Erythroblast (primary cell): ENCODE results near the gene RANGAP1.

Experiments used
- DNase-seq, 2 experiments: peaks; one replicate each; lab custom pipeline; 2025; lab: John Stamatoyannopoulos, UW
- GATA1 ChIP-seq: IDR thresholded peaks from 2 replicates; pipeline ENCODE4 v1.6.1; 2011; ENCODE audit warnings: low read depth, mild to moderate bottlenecking, control low read depth, low read length, moderate library complexity
- POLR2A ChIP-seq: IDR thresholded peaks from 2 replicates; pipeline ENCODE4 v1.6.1; 2011; ENCODE audit warnings: mild to moderate bottlenecking, low read length

Gene RANGAP1, protein sequence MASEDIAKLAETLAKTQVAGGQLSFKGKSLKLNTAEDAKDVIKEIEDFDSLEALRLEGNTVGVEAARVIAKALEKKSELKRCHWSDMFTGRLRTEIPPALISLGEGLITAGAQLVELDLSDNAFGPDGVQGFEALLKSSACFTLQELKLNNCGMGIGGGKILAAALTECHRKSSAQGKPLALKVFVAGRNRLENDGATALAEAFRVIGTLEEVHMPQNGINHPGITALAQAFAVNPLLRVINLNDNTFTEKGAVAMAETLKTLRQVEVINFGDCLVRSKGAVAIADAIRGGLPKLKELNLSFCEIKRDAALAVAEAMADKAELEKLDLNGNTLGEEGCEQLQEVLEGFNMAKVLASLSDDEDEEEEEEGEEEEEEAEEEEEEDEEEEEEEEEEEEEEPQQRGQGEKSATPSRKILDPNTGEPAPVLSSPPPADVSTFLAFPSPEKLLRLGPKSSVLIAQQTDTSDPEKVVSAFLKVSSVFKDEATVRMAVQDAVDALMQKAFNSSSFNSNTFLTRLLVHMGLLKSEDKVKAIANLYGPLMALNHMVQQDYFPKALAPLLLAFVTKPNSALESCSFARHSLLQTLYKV

DNA sequence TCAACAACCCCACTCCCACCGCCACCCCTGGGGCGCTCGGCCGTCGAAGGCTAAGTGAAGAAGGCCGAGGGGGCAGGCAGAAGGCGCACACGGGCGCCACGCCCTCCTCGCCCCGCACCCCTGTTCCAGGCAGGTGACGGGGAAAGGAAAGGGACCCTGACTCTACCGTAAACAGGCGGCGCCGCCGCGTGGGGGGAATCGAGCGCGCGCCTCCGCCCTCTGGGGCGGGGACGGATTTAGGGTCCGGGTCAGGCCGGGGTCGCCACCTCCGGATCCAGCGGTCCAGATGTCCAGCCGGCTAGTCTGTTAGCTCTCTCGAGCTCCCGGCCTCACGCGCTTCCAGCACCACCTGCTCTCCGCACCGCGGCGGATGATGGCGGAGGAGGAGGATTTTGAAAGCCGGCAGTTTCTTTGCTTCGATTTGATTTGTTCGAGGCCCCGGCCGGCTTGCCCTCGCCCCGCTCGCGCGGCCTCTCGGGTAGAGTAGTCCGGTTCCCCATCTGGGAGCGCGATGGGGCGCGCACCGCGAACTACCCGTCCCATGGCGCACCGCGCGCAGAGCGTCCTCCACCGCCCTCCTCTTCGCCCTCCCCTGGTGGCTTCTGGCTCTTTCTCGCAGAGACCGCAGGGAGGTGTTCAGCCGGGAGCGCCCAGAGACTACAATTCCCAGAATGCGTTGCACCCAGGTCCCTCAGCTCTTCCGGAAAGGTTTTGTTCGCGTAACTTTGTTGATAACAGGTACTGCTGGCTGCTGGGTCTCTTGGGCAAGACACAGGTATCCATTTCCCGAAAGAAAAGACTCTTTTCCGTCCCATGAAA lies at the start of gene RANGAP1:
TSS of gene RANGAP1 (minus strand) at position 368 of the 819 bp plus-strand sequence. CDS start 5,143 bp downstream, outside the sequence.
- peak; percentile 98 to 99 for DNase-seq
- TF ChIP-seq GATA1: no peak
- TF ChIP-seq POLR2A: peak; percentile 87

DNA sequence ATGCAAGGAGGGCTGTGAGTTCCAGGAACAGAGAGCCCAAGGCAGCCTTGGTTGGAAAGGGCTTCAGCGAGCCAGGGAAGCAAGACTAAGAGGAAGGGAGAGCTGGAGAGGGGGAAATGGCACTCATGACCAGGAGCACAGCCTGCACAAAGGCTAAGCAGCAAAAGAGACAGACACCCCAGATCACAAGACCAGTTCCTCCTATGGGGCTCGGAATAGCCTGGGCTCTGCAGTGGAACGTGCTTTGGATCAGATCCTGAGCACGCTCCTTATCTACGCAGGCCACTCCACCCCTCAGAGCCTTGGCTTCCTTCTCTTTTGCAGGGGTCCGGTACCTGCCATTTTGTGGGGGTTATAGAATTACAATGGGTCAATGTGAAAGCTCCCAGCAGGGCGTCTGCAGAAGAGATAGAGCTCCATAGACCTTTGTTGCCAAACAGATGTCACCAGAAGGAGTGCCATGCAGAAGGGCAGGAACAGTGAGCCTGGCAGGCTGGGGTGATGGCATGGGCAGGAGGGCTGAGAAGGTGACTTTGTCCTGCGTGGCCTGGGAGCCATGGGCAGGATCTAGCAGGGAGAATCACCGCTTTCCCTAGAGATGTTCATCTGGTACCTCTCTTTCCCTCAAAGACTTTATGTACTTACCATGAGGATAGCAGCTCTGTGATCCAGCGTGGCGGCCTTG lies 49.1 kb upstream of the RANGAP1 start:
- no peak for DNase-seq
- TF ChIP-seq GATA1 (no peak), POLR2A (no peak)

DNA sequence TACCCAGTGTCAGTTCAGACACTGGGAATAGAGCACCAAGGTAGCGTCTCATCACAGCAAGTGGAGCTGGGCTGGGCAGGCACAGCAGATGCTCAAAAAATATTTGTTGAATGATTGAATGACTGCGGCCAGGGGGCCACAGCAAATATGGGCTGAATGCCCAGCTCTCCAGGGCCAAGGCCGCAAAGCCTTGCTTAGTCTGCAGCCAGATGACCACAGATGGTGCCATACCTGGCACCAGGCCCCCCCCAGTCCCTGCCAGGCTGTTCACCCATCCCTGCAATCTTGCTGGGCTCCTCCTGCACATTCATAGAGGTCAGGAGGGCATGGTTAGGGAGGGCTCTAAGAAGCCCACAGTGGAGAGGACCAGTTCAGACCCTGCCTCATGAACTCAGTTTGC lies 48.2 kb upstream of the RANGAP1 start:
- DNase-seq: no peak
- no peak for TF ChIP-seq GATA1
- TF ChIP-seq POLR2A: no peak

DNA sequence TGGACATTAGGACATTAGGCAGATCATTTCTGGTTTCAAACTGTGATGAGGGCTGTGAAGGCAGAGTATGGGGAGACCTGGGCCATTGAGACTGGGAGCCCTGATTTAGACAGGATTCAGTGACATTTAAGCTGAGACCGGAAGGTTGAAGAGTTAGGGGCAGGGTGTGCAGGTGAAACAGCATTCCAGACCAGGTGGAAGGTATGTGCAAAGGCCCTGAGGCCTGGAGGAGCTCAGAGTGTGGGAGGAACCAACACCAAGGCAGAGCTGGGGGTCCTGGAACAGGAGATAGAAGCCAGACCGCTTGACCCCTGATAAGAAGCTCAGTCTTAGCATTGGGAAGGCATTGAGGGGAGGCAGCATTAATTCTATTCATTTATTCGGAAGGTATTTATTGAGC lies 47.8 kb upstream of the RANGAP1 start:
- TF ChIP-seq GATA1 (no peak), POLR2A (no peak)
- no peak for DNase-seq

DNA sequence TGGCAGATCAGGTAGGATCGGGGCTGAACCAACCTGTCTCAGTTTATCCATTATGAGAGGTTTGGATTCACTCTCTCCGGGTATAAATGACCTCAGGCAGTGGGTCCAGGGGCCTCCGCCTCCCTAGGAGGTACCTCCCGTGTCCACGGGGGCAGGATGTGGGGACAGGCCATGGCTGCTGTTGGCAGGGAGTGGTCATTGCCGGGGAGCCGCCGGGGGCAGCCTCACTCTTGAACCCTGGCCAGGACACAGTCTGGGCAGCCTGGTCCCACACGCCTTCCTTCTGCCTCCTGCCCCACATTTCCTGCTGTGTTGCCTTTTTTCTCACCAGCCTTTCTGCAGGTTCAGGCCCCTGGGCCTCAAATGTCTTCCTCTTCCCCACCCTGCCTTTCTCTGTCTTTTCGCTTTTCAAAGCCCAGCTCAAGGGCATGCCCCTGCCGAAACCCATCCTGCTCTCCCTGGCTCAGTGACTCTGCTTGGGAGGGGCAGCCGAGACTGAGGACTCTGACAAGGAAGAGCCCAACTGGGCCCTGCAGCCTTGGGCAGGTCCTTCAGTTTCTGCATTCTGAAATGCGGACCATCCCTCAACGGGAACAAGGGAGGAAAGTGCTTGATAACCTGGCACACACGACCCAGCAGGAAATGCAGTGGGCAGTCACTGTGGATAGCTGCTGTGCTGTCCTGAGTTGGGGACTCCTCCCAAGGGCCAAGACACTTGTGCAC lies 46.4 kb upstream of the RANGAP1 start:
- no peak for TF ChIP-seq GATA1
- TF ChIP-seq POLR2A: no peak
- no peak for DNase-seq

DNA sequence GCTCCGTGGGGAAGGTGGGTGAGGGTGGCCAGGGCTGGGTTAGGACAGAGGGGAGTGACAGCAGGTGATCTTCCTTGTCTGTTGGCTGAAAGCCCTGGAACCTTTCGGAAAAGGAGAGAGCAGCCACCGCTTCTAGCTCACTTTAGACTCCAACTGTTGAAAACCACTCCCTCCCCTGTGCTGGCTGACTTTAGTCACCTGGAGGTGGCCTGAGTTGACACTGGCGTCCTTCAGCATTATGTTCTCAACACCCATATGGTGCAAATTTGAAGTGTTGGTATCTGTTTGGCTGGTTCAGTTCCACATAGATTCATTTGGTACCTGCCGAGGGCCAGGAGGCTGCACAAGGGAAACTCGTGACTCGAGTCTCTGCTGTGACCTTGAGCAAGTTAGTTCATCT lies 44.2 kb upstream of the RANGAP1 start:
- TF ChIP-seq POLR2A (no peak), GATA1 (no peak)
- DNase-seq: no peak

DNA sequence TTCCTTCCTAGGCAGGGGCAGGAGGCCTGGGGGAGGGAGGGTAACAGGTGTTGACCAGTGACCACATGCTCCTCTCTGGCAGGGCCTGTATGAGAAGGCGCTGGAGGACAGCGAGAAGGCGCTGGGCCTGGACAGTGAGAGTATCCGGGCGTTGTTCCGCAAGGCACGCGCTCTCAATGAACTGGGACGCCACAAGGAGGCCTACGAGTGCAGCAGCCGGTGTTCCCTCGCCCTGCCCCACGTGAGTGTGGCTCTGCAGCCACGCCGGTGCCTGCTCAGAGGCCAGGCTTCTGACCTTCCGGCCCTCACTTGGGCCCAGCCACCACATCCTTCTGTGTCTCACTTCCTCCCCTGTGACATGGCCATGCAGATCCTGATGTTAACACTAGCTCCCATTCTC lies 41.1 kb upstream of the RANGAP1 start:
- no peak for TF ChIP-seq GATA1
- no peak for TF ChIP-seq POLR2A

DNA sequence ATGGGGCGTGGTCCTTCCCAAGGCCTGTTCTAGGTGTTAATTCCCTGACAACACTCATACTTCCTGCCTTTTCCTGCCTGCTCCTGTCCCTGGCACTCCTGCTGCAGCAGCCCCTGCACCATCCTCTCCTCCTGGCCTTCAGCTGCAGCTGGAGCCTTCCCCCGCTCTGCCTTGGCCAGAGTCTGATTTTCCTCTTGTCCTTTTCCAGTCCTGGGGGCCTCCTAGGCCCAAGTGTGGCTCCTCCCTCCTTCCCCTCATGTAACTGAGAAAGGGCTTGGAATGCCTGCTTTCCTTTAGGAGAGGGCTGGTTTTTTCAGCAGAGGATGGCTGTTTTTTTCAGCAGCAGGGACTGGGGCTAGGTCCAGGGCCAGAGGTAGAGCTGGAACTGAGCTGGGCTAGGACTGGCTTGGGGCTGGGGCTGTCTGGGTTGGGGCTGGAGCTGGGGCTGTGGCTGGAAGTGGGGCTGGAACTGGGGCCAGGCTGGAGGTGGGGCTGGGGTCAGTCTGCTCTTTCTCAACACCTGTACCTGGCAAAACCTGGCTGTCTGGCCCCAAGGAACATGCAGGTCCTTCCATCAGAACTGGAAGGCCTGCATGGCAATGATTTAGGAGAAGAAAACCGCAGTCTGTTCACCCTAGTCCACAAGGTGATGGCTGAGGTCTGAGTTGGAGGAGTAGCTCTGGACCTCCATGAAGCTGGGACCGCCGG lies 39.0 kb upstream of the RANGAP1 start:
- TF ChIP-seq GATA1 (no peak), POLR2A (no peak)
- no peak for DNase-seq

More for the DNA sequence above, 41.1 kb upstream of the RANGAP1 start:
- DNase-seq: no peak

DNA sequence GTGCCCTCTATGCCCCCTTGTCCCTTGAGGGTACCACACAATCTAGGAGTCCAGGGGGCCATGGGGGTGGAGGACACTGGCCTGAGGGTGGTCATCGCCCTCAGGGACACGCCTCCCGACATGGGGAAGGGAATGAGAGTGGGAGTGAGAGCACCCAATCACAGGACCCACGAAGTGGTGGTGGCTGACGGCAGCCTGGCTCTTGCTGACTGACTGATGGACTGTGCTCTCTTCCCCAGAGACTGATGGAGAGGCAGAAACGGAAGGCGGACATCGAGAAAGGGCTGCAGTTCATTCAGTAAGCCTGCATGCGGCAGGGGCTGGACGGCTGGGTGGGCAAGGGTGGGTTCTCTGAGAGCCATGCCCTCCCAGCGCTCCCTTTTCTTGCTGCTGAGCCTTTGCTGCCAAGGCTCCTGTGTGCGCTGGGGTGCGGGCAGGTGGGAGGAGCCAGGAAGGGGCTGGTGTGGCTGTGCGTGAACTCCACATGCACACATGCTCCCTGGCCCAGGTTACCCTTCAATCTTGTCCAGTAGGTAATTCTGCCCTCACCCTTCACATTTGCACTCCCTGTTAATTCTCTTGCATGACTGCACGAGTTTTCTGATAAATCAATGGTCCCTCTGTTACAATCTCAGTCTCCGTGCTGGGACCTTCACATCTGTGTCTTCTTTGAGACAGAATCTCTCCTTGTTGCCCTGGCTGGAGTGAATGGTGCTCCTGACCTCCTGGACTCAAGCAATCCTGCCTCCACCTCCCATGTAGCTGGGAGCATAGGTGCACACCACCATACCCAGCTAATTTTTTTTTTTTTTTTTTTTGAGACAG lies 34.6 kb upstream of the RANGAP1 start:
- DNase-seq: no peak
- TF ChIP-seq POLR2A: no peak
- TF ChIP-seq GATA1: no peak

DNA sequence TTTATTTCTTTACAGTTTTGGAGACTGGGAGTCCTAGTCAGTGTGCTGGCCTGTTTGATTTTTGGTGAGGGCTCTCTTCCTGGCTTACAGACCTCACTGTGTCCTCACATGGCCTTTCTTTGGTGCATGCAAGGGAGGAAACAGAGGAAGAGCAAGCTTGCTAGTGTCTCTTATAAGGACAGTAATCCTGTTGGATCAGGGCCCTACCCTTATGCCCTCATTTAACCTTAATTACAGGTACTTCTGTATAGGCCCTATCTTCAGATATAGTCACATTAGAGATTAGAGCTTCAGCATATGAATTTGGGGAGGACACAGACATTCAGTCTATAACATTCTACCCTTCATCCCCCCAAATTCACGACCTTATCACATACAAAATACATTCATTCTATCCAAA lies 29.6 kb upstream of the RANGAP1 start:
- no peak for DNase-seq
- no peak for TF ChIP-seq GATA1
- no peak for TF ChIP-seq POLR2A

DNA sequence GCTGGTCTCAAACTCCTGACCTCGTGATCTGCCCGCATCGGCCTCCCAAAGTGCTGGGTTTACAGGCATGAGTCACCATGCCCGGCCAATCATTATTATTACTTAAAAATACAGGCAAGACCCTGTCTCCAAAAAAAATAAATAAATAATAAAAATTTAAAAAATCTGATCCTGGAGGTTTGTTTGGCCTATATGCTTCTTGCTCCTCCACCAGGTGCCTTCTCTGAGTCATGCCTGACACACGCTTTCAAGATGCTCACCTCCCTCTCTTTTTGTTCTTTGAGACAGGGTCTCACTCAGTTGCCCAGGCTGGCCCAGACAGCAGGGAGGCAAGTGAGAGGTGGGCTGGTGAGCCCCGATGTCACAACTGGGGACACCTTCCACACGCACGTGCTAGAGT lies 28.8 kb upstream of the RANGAP1 start:
- no peak for TF ChIP-seq POLR2A
- no peak for TF ChIP-seq GATA1
- no peak for DNase-seq

DNA sequence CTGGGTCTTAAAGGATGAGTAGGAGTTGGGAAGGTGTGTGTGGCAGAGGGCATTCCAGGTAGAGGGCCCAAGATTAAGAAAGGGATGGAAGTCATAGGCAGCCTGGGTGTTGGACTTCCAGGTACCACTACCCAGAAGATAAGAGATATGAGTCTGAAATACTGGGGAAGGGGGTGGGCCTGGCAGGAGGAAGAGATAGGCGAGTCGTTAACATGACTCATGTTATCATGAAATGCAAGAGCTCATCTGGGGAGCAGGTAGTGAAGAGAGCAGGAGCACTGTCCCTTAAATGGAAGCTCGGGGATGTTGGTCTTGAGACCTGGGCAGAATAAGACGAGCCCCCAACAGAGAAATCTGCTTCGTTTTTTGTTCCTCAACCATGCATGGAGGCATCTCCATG lies 25.5 kb upstream of the RANGAP1 start:
- peak; percentile 40 to 58 for DNase-seq
- no peak for TF ChIP-seq GATA1
- no peak for TF ChIP-seq POLR2A
